IPS-15b (cell line): ENCODE data around the gene SLC15A5.

ENCODE experiments used
- H3K27me3 ChIP-seq: one replicate; pipeline ENCODE4 v1.6.1; 2013; ENCODE audit warnings: low read length; ENCODE audit not compliant: control insufficient read depth, insufficient read depth
- H3K36me3 ChIP-seq: one replicate; pipeline ENCODE4 v1.6.1; 2013; ENCODE audit warnings: low read length; ENCODE audit not compliant: control insufficient read depth, insufficient read depth
- H3K4me1 ChIP-seq: one replicate; pipeline ENCODE4 v1.6.1; 2013; ENCODE audit warnings: mild to moderate bottlenecking, low read length; ENCODE audit not compliant: control insufficient read depth, insufficient read depth
- H3K4me3 ChIP-seq: one replicate; pipeline ENCODE4 v1.5.1; 2013; ENCODE audit warnings: low read depth, low read length
- H3K9ac ChIP-seq: one replicate; pipeline ENCODE4 v1.6.1; 2013; ENCODE audit warnings: low read depth, mild to moderate bottlenecking, low read length
- H3K9me3 ChIP-seq: one replicate; pipeline ENCODE4 v1.6.1; 2013; ENCODE audit warnings: mild to moderate bottlenecking, low read length; ENCODE audit not compliant: control insufficient read depth, insufficient read depth

The SLC15A5 gene

GRCh38 chr12:16220120-16220519 is 57.4 kb downstream of the SLC15A5 start:
- Histone ChIP-seq H3K9me3 (no peaks in the 10 kb centered on the region), H3K36me3 (no peaks in the 10 kb centered on the region), H3K27me3 (no peaks in the 10 kb centered on the region), H3K4me3 (no peak overlapping the region), H3K4me1 (no peaks in the 10 kb centered on the region), H3K9ac (no peak overlapping the region)

GRCh38 chr12:16218934-16219751 is 58.3 kb downstream of the SLC15A5 start:
- H3K9me3 ChIP-seq, result no peaks in the 10 kb centered on the region
- H3K9ac ChIP-seq, result no peak overlapping the region
- H3K36me3 ChIP-seq, result no peaks in the 10 kb centered on the region
- H3K4me3 ChIP-seq, result no peak overlapping the region
- H3K4me1 ChIP-seq, result no peaks in the 10 kb centered on the region
- no peaks in the 10 kb centered on the region for H3K27me3 ChIP-seq

GRCh38 chr12:16218234-16218633 is 59.3 kb downstream of the SLC15A5 start:
- H3K9ac ChIP-seq, result no peak overlapping the region
- H3K4me1 ChIP-seq, result no peaks in the 10 kb centered on the region
- H3K27me3 ChIP-seq, result no peaks in the 10 kb centered on the region
- H3K36me3 ChIP-seq, result no peaks in the 10 kb centered on the region
- H3K4me3 ChIP-seq, result no peak overlapping the region
- H3K9me3 ChIP-seq, result no peaks in the 10 kb centered on the region

- H3K36me3 ChIP-seq, result no peaks in the 10 kb centered on the region
- H3K9ac ChIP-seq, result no peak overlapping the region
- H3K4me1 ChIP-seq, result no peaks in the 10 kb centered on the region
- H3K4me3 ChIP-seq, result no peak overlapping the region
- no peaks in the 10 kb centered on the region for H3K27me3 ChIP-seq
- H3K9me3 ChIP-seq, result no peaks in the 10 kb centered on the region
Measured at GRCh38 chr12:16211731-16212130, 65.8 kb downstream of the SLC15A5 start.

- H3K4me3 ChIP-seq, result no peak overlapping the region
- no peaks in the 10 kb centered on the region for H3K36me3 ChIP-seq
- peaks cover 3% of the 10 kb centered on the region for H3K4me1 ChIP-seq
- no peaks in the 10 kb centered on the region for H3K9me3 ChIP-seq
- no peaks in the 10 kb centered on the region for H3K27me3 ChIP-seq
- no peak overlapping the region for H3K9ac ChIP-seq
Measured at GRCh38 chr12:16198884-16199283, 78.6 kb downstream of the SLC15A5 start.

GRCh38 chr12:16197600-16197999 is 79.9 kb downstream of the SLC15A5 start:
- no peaks in the 10 kb centered on the region for H3K27me3 ChIP-seq
- no peak overlapping the region for H3K4me3 ChIP-seq
- H3K4me1 ChIP-seq, result peaks cover 3% of the 10 kb centered on the region
- H3K36me3 ChIP-seq, result no peaks in the 10 kb centered on the region
- H3K9me3 ChIP-seq, result no peaks in the 10 kb centered on the region
- no peak overlapping the region for H3K9ac ChIP-seq

GRCh38 chr12:16189849-16190248 is 87.6 kb downstream of the SLC15A5 start:
- Histone ChIP-seq H3K4me3 (no peak overlapping the region), H3K36me3 (no peaks in the 10 kb centered on the region), H3K27me3 (no peaks in the 10 kb centered on the region), H3K9me3 (no peaks in the 10 kb centered on the region), H3K4me1 (no peaks in the 10 kb centered on the region), H3K9ac (no peak overlapping the region)

- Histone ChIP-seq H3K36me3 (no peaks in the 10 kb centered on the region), H3K9me3 (no peaks in the 10 kb centered on the region), H3K4me1 (no peaks in the 10 kb centered on the region), H3K27me3 (no peaks in the 10 kb centered on the region), H3K4me3 (no peak overlapping the region), H3K9ac (no peak overlapping the region)
Measured at GRCh38 chr12:16187660-16188059, 89.8 kb downstream of the SLC15A5 start.

- Histone ChIP-seq H3K9ac (no peak overlapping the region), H3K4me1 (no peaks in the 10 kb centered on the region), H3K27me3 (no peaks in the 10 kb centered on the region), H3K4me3 (no peak overlapping the region), H3K36me3 (no peaks in the 10 kb centered on the region), H3K9me3 (no peaks in the 10 kb centered on the region)
Measured at GRCh38 chr12:16184681-16185080, 92.8 kb downstream of the SLC15A5 start.

- H3K4me3 ChIP-seq, result no peak overlapping the region
- H3K4me1 ChIP-seq, result no peaks in the 10 kb centered on the region
- H3K9ac ChIP-seq, result no peak overlapping the region
- H3K36me3 ChIP-seq, result no peaks in the 10 kb centered on the region
- H3K9me3 ChIP-seq, result no peaks in the 10 kb centered on the region
- no peaks in the 10 kb centered on the region for H3K27me3 ChIP-seq
Measured at GRCh38 chr12:16183541-16183940, 93.9 kb downstream of the SLC15A5 start.

- Histone ChIP-seq H3K4me3 (no peak overlapping the region), H3K4me1 (no peaks in the 10 kb centered on the region), H3K36me3 (no peaks in the 10 kb centered on the region), H3K9ac (no peak overlapping the region), H3K27me3 (no peaks in the 10 kb centered on the region), H3K9me3 (no peaks in the 10 kb centered on the region)
Measured at GRCh38 chr12:16175840-16176239, 101.6 kb downstream of the SLC15A5 start.

GRCh38 chr12:16174282-16174681 is 103.2 kb downstream of the SLC15A5 start:
- H3K9ac ChIP-seq, result no peak overlapping the region
- H3K4me3 ChIP-seq, result no peak overlapping the region
- H3K27me3 ChIP-seq, result no peaks in the 10 kb centered on the region

More at GRCh38 chr12:16174282-16174681, 103.2 kb downstream of the SLC15A5 start:
- Histone ChIP-seq H3K9me3 (no peaks in the 10 kb centered on the region), H3K36me3 (no peaks in the 10 kb centered on the region), H3K4me1 (no peaks in the 10 kb centered on the region)
